Spinal cord (tissue), 10 donors: Measurements from ENCODE around the gene DDX52. TPM values are rescaled to one million over a fixed set of nuclear protein-coding genes. Genes with fewer than 3 reads are reported as not detected.

ENCODE experiments used
- DNase-seq, 6 donors: peaks; one replicate each; pipeline versions ENCODE4 v3.0.0 to v3.0.0-alpha.2; 2013 to 2015; ENCODE audit warnings: low spot score in 6 of 6, low read depth in 4 of 6
- H3K27ac ChIP-seq: one replicate; pipeline ENCODE4 v1.5.1; 2013; ENCODE audit warnings: low read depth, low read length, control low read depth
- H3K27me3 ChIP-seq: one replicate; pipeline ENCODE4 v1.6.1; 2013; ENCODE audit warnings: low read length; ENCODE audit not compliant: control insufficient read depth, insufficient read depth
- H3K36me3 ChIP-seq: one replicate; pipeline ENCODE4 v1.6.1; 2013; ENCODE audit warnings: low read length; ENCODE audit not compliant: control insufficient read depth, insufficient read depth
- H3K4me1 ChIP-seq: one replicate; pipeline ENCODE4 v1.6.1; 2013; ENCODE audit warnings: low read length; ENCODE audit not compliant: control insufficient read depth, insufficient read depth
- H3K4me3 ChIP-seq: one replicate; pipeline ENCODE4 v1.5.1; 2013; ENCODE audit warnings: low read depth, low read length, control low read depth
- H3K9me3 ChIP-seq: one replicate; pipeline ENCODE4 v1.6.1; 2013; ENCODE audit warnings: low read length; ENCODE audit not compliant: control insufficient read depth, insufficient read depth
- WGBS: methylation state at CpG from one replicate; pipeline ENCODE4 v1.1.5; 2013; ENCODE audit warnings: missing lambda C conversion rate; ENCODE audit not compliant: insufficient coverage; 5-methylcytosine and 5-hydroxymethylcytosine counted together
- polyA plus RNA-seq, 2 donors: library from polyadenylated mRNA; unstranded; fragments of 120-200 nt; gene quantifications; one replicate each; pipeline ENCODE4 v1.2.1, GENCODE V29; 2013; ENCODE audit not compliant: insufficient read length in 2 of 2
- total RNA-seq, 2 donors: library from RNA; depleted of rRNA in 1 of 2; stranded (reverse); fragments of 120-200 nt in 1 of 2; fragments of >200 nt in 1 of 2; gene quantifications; one replicate each; pipeline versions ENCODE4 v1.2.3 to v1.2.4, GENCODE V29; 2013 to 2014
- donor health status: healthy.

The DDX52 gene
- total and polyA plus RNA-seq, 4 donors, result 24.3 to 33.2 (median 28.2) TPM

- H3K36me3 ChIP-seq, result peaks cover 4% of the 10 kb centered on the region
- H3K27ac ChIP-seq, result no peak overlapping the region
- WGBS, result 83% methylated on average over 5 of the region's 7 CpGs
- H3K4me3 ChIP-seq, result no peak overlapping the region
- peaks cover 10% of the 10 kb centered on the region for H3K4me1 ChIP-seq
- H3K27me3 ChIP-seq, result no peaks in the 10 kb centered on the region
- DNase-seq, result no peak
- no peaks in the 10 kb centered on the region for H3K9me3 ChIP-seq
These were observed 37.3 kb downstream of the DDX52 start for GRCh38 chr17:37605813-37606505.

DNA sequence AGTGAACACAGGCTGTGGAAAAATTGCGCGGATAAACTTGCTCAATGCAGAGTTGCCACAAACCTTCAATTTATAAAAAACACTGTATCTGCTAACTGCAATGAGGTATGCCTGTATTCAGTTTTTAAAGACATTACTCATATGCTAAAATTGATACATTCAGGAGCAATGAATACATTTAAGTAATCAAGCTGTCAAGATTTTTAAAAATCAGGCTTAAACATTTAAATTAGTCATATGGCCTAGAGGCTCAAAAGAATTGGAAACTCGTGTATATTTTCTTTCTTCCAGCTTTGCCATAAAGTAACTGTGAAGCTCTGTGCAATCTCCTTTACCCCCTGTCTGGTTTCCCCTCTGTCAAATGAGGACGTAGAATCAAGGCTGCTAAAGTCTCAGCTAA is 38.2 kb downstream of the DDX52 start:
- H3K4me1 ChIP-seq, result peaks cover 7% of the 10 kb centered on the region
- no CpG with 5 or more reads among the region's 4 CpGs for WGBS
- no peak for DNase-seq
- peaks cover 4% of the 10 kb centered on the region for H3K36me3 ChIP-seq
- no peaks in the 10 kb centered on the region for H3K9me3 ChIP-seq
- no peak overlapping the region for H3K4me3 ChIP-seq
- no peak overlapping the region for H3K27ac ChIP-seq
- H3K27me3 ChIP-seq, result no peaks in the 10 kb centered on the region

DNA sequence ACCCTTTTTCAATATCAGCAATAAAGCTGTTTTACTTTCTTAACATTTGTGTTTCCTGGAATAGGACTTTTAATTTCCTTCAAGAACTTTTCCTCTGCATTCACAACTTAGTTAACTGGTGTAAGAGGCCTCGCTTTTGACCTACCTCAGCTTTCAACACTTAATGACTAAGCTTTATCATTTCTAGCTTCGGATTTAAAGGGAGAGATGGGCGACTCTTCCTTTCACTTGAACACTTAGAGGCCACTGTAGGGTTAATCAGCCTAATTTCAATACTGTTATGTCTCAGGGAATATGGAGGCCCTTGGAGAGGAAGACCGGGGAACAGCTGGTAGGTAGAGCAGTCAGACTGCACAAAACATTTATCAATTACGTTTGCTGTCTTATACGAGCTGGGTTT is 38.7 kb downstream of the DDX52 start:
- H3K36me3 ChIP-seq, result peaks cover 4% of the 10 kb centered on the region
- no peak overlapping the region for H3K27ac ChIP-seq
- no CpG with 5 or more reads among the region's 6 CpGs for WGBS
- H3K4me1 ChIP-seq, result peaks cover 5% of the 10 kb centered on the region
- no peaks in the 10 kb centered on the region for H3K9me3 ChIP-seq
- no peak for DNase-seq
- no peaks in the 10 kb centered on the region for H3K27me3 ChIP-seq
- H3K4me3 ChIP-seq, result no peak overlapping the region

DNA sequence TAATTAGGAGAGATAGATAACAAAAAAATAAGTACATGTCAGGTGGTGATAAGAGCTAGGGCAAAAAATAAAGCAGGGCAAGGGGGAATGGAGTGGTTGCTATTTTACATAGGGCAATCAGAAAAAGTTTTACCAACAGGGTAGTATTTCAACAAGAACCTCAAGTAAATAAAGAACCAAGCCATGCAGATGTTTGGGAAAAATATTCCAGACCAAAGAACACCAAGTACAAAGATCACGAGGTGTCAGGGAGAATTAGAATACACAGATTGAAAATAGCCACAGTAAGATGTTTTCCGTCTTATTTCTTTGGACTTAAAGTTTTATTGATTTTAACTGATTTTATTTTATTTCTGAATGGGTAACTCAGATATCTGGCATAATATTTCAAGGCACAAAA is 45.1 kb downstream of the DDX52 start:
- Histone ChIP-seq H3K4me3 (no peak overlapping the region), H3K36me3 (peaks cover 27% of the 10 kb centered on the region), H3K27me3 (no peaks in the 10 kb centered on the region), H3K27ac (no peak overlapping the region), H3K4me1 (no peaks in the 10 kb centered on the region), H3K9me3 (no peaks in the 10 kb centered on the region)
- no CpG with 5 or more reads among the region's 2 CpGs for WGBS
- DNase-seq, result no peak

DNA sequence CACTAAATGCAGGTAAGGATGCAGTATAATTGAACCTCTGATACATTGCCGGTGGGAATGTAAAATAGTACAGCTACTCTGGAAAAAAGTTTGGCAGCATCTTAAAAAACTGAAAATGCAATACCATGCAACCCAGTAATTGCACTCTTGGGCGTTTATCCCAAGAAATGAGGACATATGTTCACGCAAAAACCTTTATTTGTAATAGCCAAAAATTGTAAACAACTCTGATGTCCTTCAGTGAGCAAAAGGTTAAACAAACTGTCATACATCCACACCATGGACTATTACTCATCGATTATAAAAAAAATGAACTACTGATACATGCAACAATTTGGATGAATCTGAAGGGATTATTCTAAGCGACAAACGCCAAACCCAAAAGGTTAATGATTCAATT is 51.0 kb downstream of the DDX52 start:
- H3K4me3 ChIP-seq, result no peak overlapping the region
- no peak overlapping the region for H3K27ac ChIP-seq
- no peaks in the 10 kb centered on the region for H3K9me3 ChIP-seq
- WGBS, result 100% methylated on average over 1 of the region's 6 CpGs
- peaks cover 37% of the 10 kb centered on the region for H3K36me3 ChIP-seq
- no peak for DNase-seq
- H3K4me1 ChIP-seq, result no peaks in the 10 kb centered on the region
- H3K27me3 ChIP-seq, result no peaks in the 10 kb centered on the region

- Histone ChIP-seq H3K36me3 (peaks cover 27% of the 10 kb centered on the region), H3K27ac (no peak overlapping the region), H3K27me3 (no peaks in the 10 kb centered on the region), H3K4me1 (no peaks in the 10 kb centered on the region), H3K4me3 (no peak overlapping the region), H3K9me3 (no peaks in the 10 kb centered on the region)
- WGBS, result 100% methylated on average over 1 of the region's 3 CpGs
- DNase-seq, result no peak
These were observed 58.2 kb downstream of the DDX52 start for GRCh38 chr17:37585066-37585465.

- no peaks in the 10 kb centered on the region for H3K4me1 ChIP-seq
- H3K27me3 ChIP-seq, result no peaks in the 10 kb centered on the region
- H3K9me3 ChIP-seq, result no peaks in the 10 kb centered on the region
- peaks cover 17% of the 10 kb centered on the region for H3K36me3 ChIP-seq
- H3K27ac ChIP-seq, result no peak overlapping the region
- no peak overlapping the region for H3K4me3 ChIP-seq
- DNase-seq, result no peak
- no CpG with 5 or more reads among the region's 3 CpGs for WGBS
These were observed 67.0 kb downstream of the DDX52 start for GRCh38 chr17:37576281-37576680.

DNA sequence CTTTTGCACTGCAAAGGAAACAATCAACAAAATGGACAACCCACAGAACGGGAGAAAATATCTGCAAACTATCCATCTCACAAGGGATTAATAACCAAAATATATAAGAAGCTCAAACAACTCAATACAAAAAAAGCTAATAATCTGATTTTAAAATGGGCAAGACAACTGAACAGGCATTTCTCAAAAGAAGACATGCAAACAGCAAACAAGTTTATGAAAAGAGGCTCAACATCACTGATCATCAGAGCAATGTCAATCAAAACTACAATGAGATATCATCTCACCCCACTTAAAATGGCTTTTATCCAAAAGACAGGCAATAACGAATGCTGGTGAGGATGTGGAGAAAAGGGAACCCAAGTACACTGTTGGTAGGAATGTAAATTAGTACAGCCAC is 68.8 kb downstream of the DDX52 start:
- DNase-seq, result no peak
- Histone ChIP-seq H3K36me3 (peaks cover 17% of the 10 kb centered on the region), H3K9me3 (no peaks in the 10 kb centered on the region), H3K27me3 (no peaks in the 10 kb centered on the region), H3K4me1 (no peaks in the 10 kb centered on the region), H3K4me3 (no peak overlapping the region), H3K27ac (no peak overlapping the region)
- WGBS, result no CpG with 5 or more reads among the region's 2 CpGs

- H3K9me3 ChIP-seq, result no peaks in the 10 kb centered on the region
- peaks cover 22% of the 10 kb centered on the region for H3K36me3 ChIP-seq
- no peak overlapping the region for H3K4me3 ChIP-seq
- DNase-seq, result no peak
- no peak overlapping the region for H3K27ac ChIP-seq
- H3K4me1 ChIP-seq, result no peaks in the 10 kb centered on the region
- H3K27me3 ChIP-seq, result no peaks in the 10 kb centered on the region
- WGBS, result 97% methylated on average over 3 of the region's 3 CpGs
These were observed 71.6 kb downstream of the DDX52 start for GRCh38 chr17:37571674-37572073.

DNA sequence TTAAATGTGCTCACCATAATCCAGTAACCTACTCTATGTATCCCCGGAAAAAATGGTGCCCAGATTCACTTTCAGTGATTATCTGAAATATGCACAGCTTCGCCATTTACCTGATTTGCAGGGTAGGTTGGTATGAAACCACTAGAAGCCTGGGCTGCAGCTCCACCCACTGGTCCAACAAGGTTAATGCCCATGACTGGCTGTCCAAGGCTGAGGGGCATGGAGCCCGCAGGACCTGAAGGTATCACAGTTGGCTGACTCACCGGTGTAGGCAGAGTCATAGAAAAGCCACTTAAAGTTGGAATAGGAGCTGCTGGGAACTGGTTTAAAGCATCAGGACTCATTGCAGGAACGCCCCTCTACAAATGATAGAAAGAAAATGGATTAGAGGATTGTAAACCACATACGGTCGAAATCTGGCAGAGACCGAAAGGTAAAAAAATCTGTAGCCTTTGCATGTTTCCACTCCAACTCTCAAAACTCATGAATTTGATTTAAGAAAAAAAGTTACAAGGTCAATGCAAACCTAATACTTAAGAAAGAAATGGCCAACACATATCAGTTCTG is 72.6 kb downstream of the DDX52 start:
- 88% methylated on average over 2 of the region's 8 CpGs for WGBS
- Histone ChIP-seq H3K27ac (no peak overlapping the region), H3K9me3 (no peaks in the 10 kb centered on the region), H3K36me3 (peaks cover 22% of the 10 kb centered on the region), H3K4me1 (no peaks in the 10 kb centered on the region), H3K4me3 (no peak overlapping the region), H3K27me3 (no peaks in the 10 kb centered on the region)
- peak in 2 of 6 donors; percentile 25 to 29 for DNase-seq
